Transverse colon (tissue), 4 donors: ENCODE data around the gene SNTG2. TPM values are rescaled to one million over a fixed set of nuclear protein-coding genes. Genes with fewer than 3 reads are reported as not detected.

Source experiments
- DNase-seq: peaks from one replicate; pipeline ENCODE4 v3.0.0-alpha.2; 2019
- H3K27ac ChIP-seq, 4 donors: fragments of 200-600 bp; sonication (generic); 2 replicates each; pipeline ENCODE4 v1.5.1; 2016 to 2018; ENCODE audit warnings: inconsistent platforms in 4 of 4
- H3K27me3 ChIP-seq: fragments of 200-600 bp; sonication (generic); 2 replicates; pipeline ENCODE4 v1.5.1; 2017; ENCODE audit warnings: inconsistent platforms
- H3K36me3 ChIP-seq, 4 donors: fragments of 200-600 bp; sonication (generic); 2 replicates each; pipeline ENCODE4 v1.5.1; 2017 to 2019; ENCODE audit warnings: inconsistent platforms in 4 of 4
- H3K4me1 ChIP-seq, 4 donors: fragments of 200-600 bp; sonication (generic); 2 replicates each; pipeline ENCODE4 v1.5.1; 2017 to 2020; ENCODE audit warnings: inconsistent platforms in 4 of 4
- H3K4me3 ChIP-seq, 4 donors: fragments of 200-600 bp; sonication (generic); 1 replicate in 1 of 4; 2 replicates in 3 of 4; pipeline versions ENCODE4 v1.5.1 to v1.6.1; 2017 to 2019; ENCODE audit warnings: inconsistent platforms in 4 of 4
- H3K9me3 ChIP-seq, 2 donors: fragments of 200-600 bp; sonication (generic); 2 replicates each; pipeline ENCODE4 v1.5.1; 2017 to 2019; ENCODE audit warnings: inconsistent platforms in 2 of 2
- EP300 ChIP-seq: sonication (generic); formaldehyde crosslinking; IDR thresholded peaks from one replicate; pipeline ENCODE4 v1.6.1; 2017; ENCODE audit warnings: antibody characterized with exemption, low read depth
- POLR2A ChIP-seq: fragments of 450-650 bp; IDR thresholded peaks from one replicate; pipeline ENCODE4 v1.6.1; 2016; ENCODE audit warnings: antibody characterized with exemption, mild to moderate bottlenecking, moderate library complexity
- POLR2AphosphoS5 ChIP-seq, 3 donors: sonication (generic); formaldehyde crosslinking; IDR thresholded peaks; one replicate each; pipeline ENCODE4 v1.6.1; 2016; ENCODE audit warnings: antibody characterized with exemption in 3 of 3
- WGBS, 2 donors: methylation state at CpG; one replicate each; pipeline ENCODE4 v1.1.5; 2018; ENCODE audit warnings: low coverage in 1 of 2; 5-methylcytosine and 5-hydroxymethylcytosine counted together
- in situ Hi-C, 4 donors: fragments of 200-750 bp; cut with MboI; loops; one replicate each; pipeline versions ENCODE4 v1.15.0 to v1.15.1; 2017; ENCODE audit warnings: low sequenced_read_pairs in 3 of 4, low pct_ligation_motif_present in 1 of 4, low pct_unique_long_range_greater_than_20kb in 1 of 4
- intact Hi-C: fragments of 100-400 bp; cut with DNase I; formaldehyde crosslinking; loops from one replicate; pipeline ENCODE4 v1.15.1; 2023; ENCODE audit warnings: low total_unique reads
- total RNA-seq, 4 donors: library from RNA; depleted of rRNA; stranded (reverse); fragments of >200 nt; gene quantifications; one replicate each; pipeline ENCODE4 v1.1.0, GENCODE V29; 2016
- TF ChIP-seq, protein P1 (sequence below), 5 experiments: fragments of 200-600 bp in 3 of 5; fragments of 450-650 bp in 2 of 5; sonication (generic) in 3 of 5; IDR thresholded peaks; 1 replicate in 2 of 5; 2 replicates in 3 of 5; pipeline ENCODE4 v1.5.1; 2016 to 2017; ENCODE audit warnings: antibody characterized with exemption in 5 of 5, inconsistent platforms in 3 of 5, mild to moderate bottlenecking in 2 of 5, moderate library complexity in 1 of 5

SNTG2 gene
- total RNA-seq, 4 donors from 2014 or later, result 0.55 to 4.9 (median 1.5) TPM

DNA sequence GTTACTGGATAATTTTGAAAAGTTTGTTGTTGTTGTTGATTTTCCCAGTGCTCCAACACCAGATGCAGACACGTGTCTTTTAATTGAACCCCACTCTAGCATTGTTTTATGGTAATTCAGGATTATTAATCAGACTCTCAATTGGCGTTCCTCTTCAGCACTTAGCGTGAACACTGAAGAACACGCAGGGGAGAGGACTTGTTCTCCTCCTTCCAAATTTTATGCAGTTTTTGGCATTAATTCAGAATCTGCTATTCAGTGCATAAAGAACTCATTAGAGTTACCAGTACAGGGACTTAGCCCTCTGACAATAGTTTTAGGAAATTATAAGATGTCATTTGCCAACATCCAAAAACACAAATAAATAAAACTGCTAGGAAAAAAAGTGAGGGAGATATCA is 75.5 kb downstream of the SNTG2 start:
- H3K36me3 ChIP-seq, result no peaks in the 10 kb centered on the region
- no peak overlapping the region for H3K27ac ChIP-seq
- no peak for DNase-seq
- H3K9me3 ChIP-seq, result no peaks in the 10 kb centered on the region
- 69 to 82% methylated on average over 4 of the region's 4 CpGs for whole genome bisulfite sequencing, 2 donors
- no peak overlapping the region for H3K4me3 ChIP-seq
- H3K4me1 ChIP-seq, result no peaks in the 10 kb centered on the region
- TF ChIP-seq EP300, result no peak
- TF ChIP-seq, protein P1, sequence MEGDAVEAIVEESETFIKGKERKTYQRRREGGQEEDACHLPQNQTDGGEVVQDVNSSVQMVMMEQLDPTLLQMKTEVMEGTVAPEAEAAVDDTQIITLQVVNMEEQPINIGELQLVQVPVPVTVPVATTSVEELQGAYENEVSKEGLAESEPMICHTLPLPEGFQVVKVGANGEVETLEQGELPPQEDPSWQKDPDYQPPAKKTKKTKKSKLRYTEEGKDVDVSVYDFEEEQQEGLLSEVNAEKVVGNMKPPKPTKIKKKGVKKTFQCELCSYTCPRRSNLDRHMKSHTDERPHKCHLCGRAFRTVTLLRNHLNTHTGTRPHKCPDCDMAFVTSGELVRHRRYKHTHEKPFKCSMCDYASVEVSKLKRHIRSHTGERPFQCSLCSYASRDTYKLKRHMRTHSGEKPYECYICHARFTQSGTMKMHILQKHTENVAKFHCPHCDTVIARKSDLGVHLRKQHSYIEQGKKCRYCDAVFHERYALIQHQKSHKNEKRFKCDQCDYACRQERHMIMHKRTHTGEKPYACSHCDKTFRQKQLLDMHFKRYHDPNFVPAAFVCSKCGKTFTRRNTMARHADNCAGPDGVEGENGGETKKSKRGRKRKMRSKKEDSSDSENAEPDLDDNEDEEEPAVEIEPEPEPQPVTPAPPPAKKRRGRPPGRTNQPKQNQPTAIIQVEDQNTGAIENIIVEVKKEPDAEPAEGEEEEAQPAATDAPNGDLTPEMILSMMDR (IDR thresholded peaks at IDR 0.05), result no peak
- no peak for TF ChIP-seq POLR2AphosphoS5 (IDR thresholded peaks at IDR 0.05)
- TF ChIP-seq POLR2A, result no peak
- in situ Hi-C loops, result no loop called here
- intact Hi-C loops, result no loop called here
- no peaks in the 10 kb centered on the region for H3K27me3 ChIP-seq

DNA sequence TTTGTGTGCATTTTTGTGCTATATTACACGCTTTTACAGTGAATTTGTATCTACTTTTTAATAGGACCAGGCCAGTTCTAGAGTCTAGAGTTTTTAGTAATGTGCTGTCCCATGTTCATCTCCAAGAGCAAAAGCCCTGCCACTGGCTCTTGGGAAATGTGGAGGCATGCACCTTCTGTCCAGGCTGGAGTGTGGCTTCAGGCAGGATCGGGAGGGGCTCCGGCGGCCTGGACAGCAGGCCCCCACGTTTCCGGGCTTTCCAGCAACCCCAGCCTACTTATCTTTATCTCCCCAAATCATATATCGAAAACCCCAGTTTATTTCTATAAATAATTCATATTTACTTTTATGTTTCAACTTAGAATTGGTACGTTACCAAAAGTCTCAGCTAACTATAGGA is 78.2 kb downstream of the SNTG2 start:
- TF ChIP-seq, protein P1 (IDR thresholded peaks at IDR 0.05), result no peak
- H3K4me3 ChIP-seq, result no peak overlapping the region
- intact Hi-C loops, result no loop called here

DNA sequence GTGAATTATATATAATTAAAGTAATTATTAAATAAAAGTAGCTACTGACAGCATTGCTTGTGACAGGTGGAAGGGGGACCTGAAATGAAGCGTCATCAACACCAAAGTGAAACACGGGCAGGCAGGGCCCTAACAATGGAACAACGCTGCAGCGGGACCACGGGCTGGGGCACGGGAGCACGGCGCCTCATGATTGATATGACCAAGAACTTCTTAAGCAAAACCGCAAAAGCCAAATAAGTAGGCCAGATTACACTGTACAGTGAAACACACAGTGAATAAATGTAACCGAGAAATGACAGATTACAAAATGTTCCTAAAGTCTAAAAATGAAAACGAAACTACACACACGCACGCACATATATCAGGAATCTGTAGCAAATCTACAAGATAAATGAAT is 81.4 kb downstream of the SNTG2 start:
- Histone ChIP-seq H3K27me3 (no peaks in the 10 kb centered on the region), H3K27ac (no peak overlapping the region), H3K9me3 (no peaks in the 10 kb centered on the region), H3K36me3 (no peaks in the 10 kb centered on the region), H3K4me1 (no peaks in the 10 kb centered on the region), H3K4me3 (no peak overlapping the region)
- no peak for DNase-seq
- 85 to 87% methylated on average over 10 to 13 of the region's 13 CpGs for WGBS, 2 donors
- in situ Hi-C loops, result no loop called here
- intact Hi-C loops, result no loop called here
- TF ChIP-seq EP300 (no peak), POLR2AphosphoS5 (IDR thresholded peaks at IDR 0.05) (no peak), POLR2A (no peak)
- TF ChIP-seq, protein P1 (IDR thresholded peaks at IDR 0.05), result no peak

More for the DNA sequence above, 78.2 kb downstream of the SNTG2 start:
- H3K4me1 ChIP-seq, result no peaks in the 10 kb centered on the region
- DNase-seq, result no peak
- 75 to 78% methylated on average over 7 to 8 of the region's 8 CpGs for WGBS, 2 donors
- no peaks in the 10 kb centered on the region for H3K36me3 ChIP-seq
- H3K27me3 ChIP-seq, result no peaks in the 10 kb centered on the region
- H3K9me3 ChIP-seq, result no peaks in the 10 kb centered on the region
- in situ Hi-C loops, result no loop called here
- no peak overlapping the region for H3K27ac ChIP-seq

GRCh38 chr2:1033069-1033468 is 82.4 kb downstream of the SNTG2 start:
- Histone ChIP-seq H3K36me3 (no peaks in the 10 kb centered on the region), H3K9me3 (no peaks in the 10 kb centered on the region), H3K27me3 (no peaks in the 10 kb centered on the region), H3K4me3 (no peak overlapping the region), H3K4me1 (no peaks in the 10 kb centered on the region), H3K27ac (no peak overlapping the region)
- intact Hi-C loops (no loop called here), in situ Hi-C loops (no loop called here)
- DNase-seq, result no peak
- 88% methylated on average over 3 of the region's 3 CpGs; no CpG with 5 or more reads in 1 of the 2 donors for WGBS, 2 donors
- TF ChIP-seq, protein P1 (IDR thresholded peaks at IDR 0.05), result no peak
